A673 (cell line): Measurements from ENCODE around the gene SOCS2. TPM values are rescaled to one million over a fixed set of nuclear protein-coding genes. Genes with fewer than 3 reads are reported as not detected.

Experiments
- BruUV-seq: library from RNA; stranded (reverse); fragments of 400-500 nt; replicated peaks from 2 replicates; lab custom pipeline; 2021; lab: Mats Ljungman, UMichigan
- CTCF ChIA-PET: fragments of 300-600 bp; sonication (Branson Sonifier 250); formaldehyde crosslinking; loops from one replicate; lab custom pipeline; 2022; ENCODE audit warnings: antibody characterized with exemption; lab: Charles Lee
- POLR2A ChIA-PET: fragments of 300-600 bp; sonication (Branson Sonifier 250); formaldehyde crosslinking; loops from one replicate; lab custom pipeline; 2022; ENCODE audit warnings: antibody characterized with exemption; ENCODE audit not compliant: low non-redundant PET; lab: Charles Lee
- DNase-seq: peaks from one replicate; pipeline ENCODE4 v3.0.0-alpha.2; 2015; ENCODE audit warnings: low spot score
- H3K27ac ChIP-seq: fragments of 200-600 bp; sonication (generic); 2 replicates; pipeline ENCODE4 v1.5.1; 2016; ENCODE audit warnings: mixed run types, low read depth, mild to moderate bottlenecking, mixed read lengths, antibody characterized with exemption, low read length; ENCODE audit not compliant: poor library complexity, severe bottlenecking
- H3K27me3 ChIP-seq: fragments of 200-600 bp; sonication (generic); replicated peaks from 2 replicates; pipeline ENCODE4 v1.6.1; 2017; ENCODE audit warnings: mixed run types, low read depth, mild to moderate bottlenecking, mixed read lengths, antibody characterized with exemption, low read length; ENCODE audit not compliant: insufficient read depth, poor library complexity
- H3K36me3 ChIP-seq: fragments of 200-600 bp; sonication (generic); 2 replicates; pipeline ENCODE4 v1.6.1; 2016; ENCODE audit warnings: mixed run types, mild to moderate bottlenecking, mixed read lengths, antibody characterized with exemption, low read length; ENCODE audit not compliant: insufficient read depth, poor library complexity, severe bottlenecking
- H3K4me1 ChIP-seq: fragments of 200-600 bp; sonication (generic); 2 replicates; pipeline ENCODE4 v1.6.1; 2017; ENCODE audit warnings: mixed run types, mild to moderate bottlenecking, mixed read lengths, antibody characterized with exemption, low read length; ENCODE audit not compliant: insufficient read depth, poor library complexity, severe bottlenecking
- H3K4me3 ChIP-seq: fragments of 200-600 bp; sonication (generic); 2 replicates; pipeline ENCODE4 v1.5.1; 2016; ENCODE audit warnings: low read depth, mixed run types, mild to moderate bottlenecking, mixed read lengths, low read length; ENCODE audit not compliant: poor library complexity, severe bottlenecking
- H3K9me3 ChIP-seq: fragments of 200-600 bp; sonication (generic); 2 replicates; pipeline ENCODE4 v1.6.1; 2016; ENCODE audit warnings: mixed run types, low read depth, mild to moderate bottlenecking, mixed read lengths, antibody characterized with exemption, low read length; ENCODE audit not compliant: poor library complexity, severe bottlenecking
- CTCF ChIP-seq: fragments of 300-800, 200-600 bp; sonication (generic); conservative IDR thresholded peaks from 2 replicates; pipeline ENCODE4 v1.5.1; 2017; ENCODE audit warnings: low read depth, mild to moderate bottlenecking, antibody characterized with exemption, low read length, moderate library complexity, mixed read lengths
- EZH2 ChIP-seq: fragments of 200-600 bp; sonication (generic); IDR thresholded peaks from 2 replicates; pipeline ENCODE4 v1.6.1; 2017; ENCODE audit warnings: borderline replicate concordance, low read depth, mild to moderate bottlenecking, mixed read lengths, antibody characterized with exemption, low read length; ENCODE audit not compliant: poor library complexity, severe bottlenecking
- intact Hi-C: fragments of 100-400 bp; cut with micrococcal nuclease; formaldehyde crosslinking; loops from one replicate; pipeline ENCODE4 v1.10.0; 2022; ENCODE audit not compliant: unreplicated experiment
- total RNA-seq: library from RNA; stranded (reverse); gene quantifications from 2 replicates; pipeline ENCODE4 v1.2.3, GENCODE V29; 2021

Gene SOCS2
- total RNA-seq, 1 experiment from 2014 or later = 1.3 TPM

- ChIA-PET POLR2A (no interaction called here), CTCF (interaction anchor here (0.5 kb wide), 1 partner anchor 504 kb away, joined by 3 read pairs; no protein-coding TSS in a partner anchor)
- peaks cover 3% of the 10 kb centered on the region for H3K4me1 ChIP-seq
- intact Hi-C loops = loop anchor here (2.0 to 5.0 kb wide), 3 partner anchors 107 to 196 kb away; partner anchors contain the start of gene CRADD
- DNase-seq = peak; percentile 94
- no peaks in the 10 kb centered on the region for H3K36me3 ChIP-seq
- H3K4me3 ChIP-seq = peak overlapping the region; percentile 75
- BruUV-seq = no TSS peak
- peak overlapping the region; percentile 39 for H3K27ac ChIP-seq
- peaks cover 39% of the 10 kb centered on the region for H3K27me3 ChIP-seq
- no peaks in the 10 kb centered on the region for H3K9me3 ChIP-seq
- no peak for TF ChIP-seq CTCF
- no peak for TF ChIP-seq EZH2
Measured at GRCh38 chr12:93570552-93571364, 1.7 kb upstream of the SOCS2 start.

GRCh38 chr12:93571365-93571924 lies 1.0 kb upstream of the SOCS2 start:
- DNase-seq = peak; percentile 57
- peak; percentile 38 for TF ChIP-seq CTCF
- TF ChIP-seq EZH2 = no peak
- POLR2A ChIA-PET = no interaction called here
- no TSS peak for BruUV-seq
- peaks cover 39% of the 10 kb centered on the region for H3K27me3 ChIP-seq
- no peak overlapping the region for H3K27ac ChIP-seq
- peak overlapping the region; percentile 75 for H3K4me3 ChIP-seq
- CTCF ChIA-PET = interaction anchor here (0.5 kb wide), 1 partner anchor 504 kb away, joined by 3 read pairs; no protein-coding TSS in a partner anchor
- H3K4me1 ChIP-seq = peaks cover 3% of the 10 kb centered on the region
- intact Hi-C loops = loop anchor here (2.0 to 5.0 kb wide), 3 partner anchors 106 to 195 kb away; partner anchors contain the start of gene CRADD
- no peaks in the 10 kb centered on the region for H3K36me3 ChIP-seq
- no peaks in the 10 kb centered on the region for H3K9me3 ChIP-seq

GRCh38 chr12:93572712-93573551 lies 457 bp downstream of the SOCS2 start:
- peaks cover 3% of the 10 kb centered on the region for H3K4me1 ChIP-seq
- no TSS peak for BruUV-seq
- ChIA-PET CTCF (interaction anchor here (0.6 kb wide), 1 partner anchor 502 kb away, joined by 6 read pairs; no protein-coding TSS in a partner anchor), POLR2A (interaction anchor here (0.5 to 0.7 kb wide), 3 partner anchors 25 to 642 kb away, joined by 3 to 7 read pairs (median 6); no protein-coding TSS in a partner anchor)
- H3K36me3 ChIP-seq = no peaks in the 10 kb centered on the region
- H3K9me3 ChIP-seq = no peaks in the 10 kb centered on the region
- no peak for DNase-seq
- no peak overlapping the region for H3K27ac ChIP-seq
- intact Hi-C loops = loop anchor here (5.0 kb wide), 1 partner anchor 104 kb away; the partner anchor contains the start of gene CRADD
- peak overlapping the region; percentile 49 for H3K4me3 ChIP-seq
- peak; percentile 71 for TF ChIP-seq EZH2
- no peak for TF ChIP-seq CTCF
- peaks cover 39% of the 10 kb centered on the region for H3K27me3 ChIP-seq
